ENCODE results near the gene ESR2.
"Not testable (repeated sequence)": the region's sequence is repeated elsewhere in the genome, so short reads cannot be mapped to it uniquely, and the experiment has no call there.

ESR2 gene

DNA sequence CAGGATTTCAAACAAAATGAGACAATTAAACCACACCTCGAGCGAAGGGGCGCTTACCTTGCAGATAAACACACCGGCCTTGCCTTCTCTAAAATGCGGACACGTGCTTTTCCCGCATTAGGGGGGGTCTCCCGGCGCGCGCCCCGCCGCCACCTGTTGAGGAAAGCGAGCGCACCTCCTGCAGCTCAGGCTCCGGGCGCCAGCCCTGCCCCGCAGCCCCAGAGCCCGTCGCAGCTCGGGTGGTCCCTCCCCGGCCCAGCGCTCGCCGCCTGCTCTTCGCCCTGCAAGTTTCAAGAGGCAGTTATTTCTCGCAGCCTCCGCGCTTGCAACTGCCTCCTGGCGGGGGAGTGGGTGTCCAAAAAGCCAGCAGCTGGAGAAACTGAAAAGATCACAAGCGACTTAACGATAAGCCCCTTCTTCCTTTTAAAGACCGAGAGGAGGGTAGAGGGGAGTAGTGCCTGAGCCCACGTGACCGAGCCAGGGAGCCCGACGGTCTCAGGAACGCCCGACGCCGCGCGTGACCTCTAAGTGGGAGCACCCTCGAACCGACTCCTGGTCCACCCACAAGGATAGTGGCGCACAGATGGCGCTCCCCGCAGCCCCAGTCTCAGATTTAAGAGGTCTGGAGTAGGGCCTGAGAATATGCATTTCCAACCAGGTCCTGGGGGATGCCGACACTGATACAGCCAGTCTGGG, at the start of gene ESR2:
ESR2 (minus strand) TSS at position 396 of the 696 bp plus-strand sequence. CDS start 11,386 bp downstream, outside the sequence.
- DNase-seq, result peak; percentile 3

DNA sequence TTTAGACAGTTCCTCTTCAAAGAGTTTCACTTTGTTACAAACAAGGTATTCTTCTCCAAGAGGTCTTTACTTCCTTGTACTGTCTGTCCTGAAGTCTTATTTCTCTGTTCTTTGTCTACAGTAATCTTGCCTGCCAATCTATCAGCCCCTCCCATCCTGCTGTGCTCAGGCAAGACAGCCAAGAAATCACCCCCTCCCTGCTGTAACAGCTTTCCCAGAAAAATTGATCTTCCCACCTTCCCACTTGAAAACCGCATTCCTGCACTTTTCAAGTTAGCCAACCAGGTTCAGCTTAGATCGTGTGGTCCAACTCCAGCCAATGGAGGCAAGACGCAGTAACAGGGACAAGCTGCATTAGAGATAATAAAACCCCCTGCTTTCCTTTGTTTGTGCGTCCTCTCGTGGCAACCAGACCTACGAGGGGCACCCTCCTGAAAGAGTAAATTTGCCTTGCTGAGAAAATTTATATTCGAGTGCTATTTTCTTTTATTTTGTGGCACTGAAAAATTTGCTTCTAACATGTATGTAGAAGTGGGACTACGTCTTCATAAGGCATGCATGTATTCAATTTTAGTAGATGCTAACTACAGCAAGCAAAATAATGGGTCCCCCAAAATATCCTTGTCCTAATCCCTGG, 46.5 kb upstream of the ESR2 start:
- DNase-seq, result no peak

DNA sequence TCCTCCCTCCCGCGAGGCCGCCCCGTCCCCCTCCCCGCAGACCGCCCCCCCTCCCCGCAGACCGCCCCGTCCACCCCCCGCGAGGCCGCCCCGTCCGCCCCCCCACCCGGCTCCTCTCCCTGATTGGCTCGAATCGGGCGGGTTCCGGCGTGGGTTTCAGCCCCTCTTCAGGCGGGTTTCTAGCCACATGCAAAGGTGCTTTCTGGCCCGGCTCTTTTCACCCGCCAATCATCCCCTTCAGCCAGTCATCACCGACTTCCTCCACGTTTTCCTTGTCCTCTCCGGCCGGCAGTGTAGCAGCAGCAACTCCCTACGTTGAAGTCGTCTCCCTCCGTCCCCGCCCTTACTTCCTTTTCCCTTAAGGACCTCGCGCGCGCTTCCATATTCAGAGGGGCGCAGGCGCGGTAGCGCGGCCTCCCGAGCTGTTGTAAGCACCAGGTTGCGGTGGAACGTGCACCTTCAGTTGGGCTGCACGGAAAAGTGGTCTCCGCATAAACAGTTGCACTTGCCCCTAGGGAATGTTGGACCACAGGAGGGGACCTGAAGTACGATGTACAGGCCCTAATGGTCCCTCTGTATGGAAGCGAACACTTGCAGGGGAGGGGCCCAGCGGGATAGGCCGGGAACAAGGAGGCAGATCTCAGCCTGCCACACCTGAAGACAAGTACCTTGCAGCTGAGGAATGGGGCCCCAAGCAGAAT, 44.6 kb upstream of the ESR2 start:
- peak; percentile 81 for DNase-seq

DNA sequence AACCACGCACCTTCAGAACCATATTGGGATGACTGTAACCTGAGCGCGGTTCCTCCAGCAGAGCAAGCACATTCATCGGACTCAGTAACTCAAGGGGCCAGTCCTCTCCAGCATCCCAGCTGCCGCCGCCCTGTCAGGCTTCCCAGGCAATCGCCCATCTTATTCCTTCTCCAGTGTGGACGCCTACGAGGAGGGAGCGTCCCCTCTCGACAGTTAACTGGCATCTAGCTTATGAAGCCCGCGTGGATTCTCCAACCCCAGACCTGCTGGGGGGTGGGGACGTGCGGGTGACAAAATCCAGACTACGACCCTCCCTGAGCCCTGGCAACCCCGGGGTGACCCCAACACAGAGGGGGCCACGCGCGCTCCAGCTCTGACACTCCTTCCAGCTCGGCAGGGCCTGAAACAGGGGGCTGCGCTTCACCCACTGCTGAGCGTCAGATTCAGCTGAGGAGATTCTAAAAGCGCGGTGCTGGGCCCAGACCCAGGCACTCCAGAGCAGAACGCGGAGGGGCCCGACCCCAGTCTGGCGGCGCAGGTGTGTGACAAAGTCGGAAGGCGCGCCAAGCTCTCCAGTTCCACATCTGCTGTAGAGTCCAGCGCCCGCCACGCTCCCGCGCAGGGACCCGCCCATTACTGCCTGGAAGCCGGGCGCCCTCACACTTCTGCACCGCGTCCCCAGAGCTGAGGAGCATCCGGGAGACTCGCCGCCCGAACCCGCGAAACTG, 43.9 kb upstream of the ESR2 start:
- peak; percentile 6 for DNase-seq

DNA sequence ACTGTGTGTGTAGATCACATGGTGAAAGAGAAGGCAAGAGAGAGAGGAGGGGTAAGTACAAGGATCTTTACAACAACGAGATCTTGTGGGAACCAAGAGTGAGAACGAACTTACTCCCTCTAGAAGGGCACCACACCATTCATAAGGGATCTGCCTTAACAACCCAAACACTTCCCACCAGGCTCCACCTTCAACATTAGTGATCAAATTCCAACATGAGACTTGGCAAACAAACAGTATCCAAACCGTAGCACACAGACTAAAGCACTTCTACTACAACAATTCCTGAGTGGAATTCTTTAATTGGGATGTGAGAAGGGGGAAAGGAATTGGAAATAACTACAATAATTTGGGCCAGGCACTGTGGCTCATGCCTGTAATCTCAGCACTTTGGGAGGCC, 35.0 kb upstream of the ESR2 start:
- no peak for DNase-seq

DNA sequence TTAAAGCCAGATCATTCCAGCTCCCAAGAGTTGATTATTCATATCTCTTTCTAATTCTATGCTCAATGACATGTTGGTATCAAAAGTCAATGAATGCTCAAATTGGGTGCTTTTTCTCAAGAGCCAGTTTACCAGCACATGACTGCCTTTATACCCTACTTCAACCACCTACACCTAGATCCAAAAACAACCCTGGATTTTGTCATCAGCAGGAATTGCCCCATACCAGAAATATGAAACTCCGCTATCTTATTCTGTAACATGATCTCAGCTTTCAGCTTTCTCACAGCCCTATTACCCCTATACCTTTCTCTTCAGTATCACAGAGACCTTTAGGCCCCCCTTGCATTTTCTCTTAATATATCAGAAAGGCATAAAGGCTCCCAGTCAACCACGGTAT, 32.3 kb upstream of the ESR2 start:
- no peak for DNase-seq

DNA sequence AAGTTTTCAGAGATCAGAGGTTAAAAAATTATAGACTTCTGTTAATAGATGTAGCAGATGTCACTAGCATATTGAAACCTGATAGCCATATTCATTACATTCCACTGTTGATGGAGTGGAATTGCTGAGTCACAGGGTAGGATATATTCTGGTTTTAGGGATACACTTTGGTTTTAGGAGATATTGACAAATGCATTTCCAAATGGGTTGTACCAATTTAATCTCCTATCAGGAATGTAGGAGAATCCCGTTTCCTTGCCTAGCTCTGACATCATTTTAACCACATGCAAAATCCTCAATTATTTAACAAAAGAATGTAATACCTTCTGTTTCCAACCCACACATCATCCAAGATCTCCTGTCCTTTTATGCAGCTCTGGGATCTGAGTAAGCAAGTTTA, 30.7 kb upstream of the ESR2 start:
- no peak for DNase-seq

DNA sequence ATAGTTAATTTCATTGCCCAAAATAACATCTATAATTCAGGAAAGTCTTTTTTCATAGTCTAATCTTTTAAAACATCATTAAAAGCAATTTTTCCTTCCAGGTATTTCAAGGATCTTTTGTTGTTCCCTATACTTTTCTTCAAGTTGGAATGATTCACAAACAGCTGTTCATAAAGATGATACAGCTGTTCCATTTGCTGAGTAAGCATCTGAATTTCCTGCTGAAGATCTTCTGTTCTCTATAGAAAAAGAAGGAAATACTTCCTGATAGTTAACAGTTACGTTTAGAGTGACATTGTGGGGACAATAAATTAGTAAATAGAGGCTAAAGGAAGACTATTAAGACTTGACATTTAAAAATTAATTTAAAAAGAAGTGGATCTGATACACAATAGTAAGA, 30.3 kb upstream of the ESR2 start:
- no peak for DNase-seq

DNA sequence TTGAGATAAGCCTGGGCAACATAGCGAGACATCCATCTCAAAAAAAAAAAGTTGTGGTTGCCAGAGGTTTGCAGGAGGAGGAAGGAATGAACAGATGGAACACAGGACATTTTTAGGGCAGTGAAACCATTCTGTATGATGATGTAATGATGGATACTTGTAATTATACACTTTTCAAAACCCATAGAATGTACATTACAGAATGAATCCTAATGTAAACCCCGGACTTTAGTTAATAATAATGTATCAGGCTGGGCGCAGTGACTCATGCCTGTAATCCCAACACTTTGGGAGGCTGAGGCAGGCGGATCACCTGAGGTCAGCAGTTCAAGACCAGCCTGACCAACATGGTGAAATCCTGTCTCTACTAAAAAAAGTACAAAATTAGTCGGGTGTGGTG, 26.2 kb upstream of the ESR2 start:
- DNase-seq, result not testable (repeated sequence)

DNA sequence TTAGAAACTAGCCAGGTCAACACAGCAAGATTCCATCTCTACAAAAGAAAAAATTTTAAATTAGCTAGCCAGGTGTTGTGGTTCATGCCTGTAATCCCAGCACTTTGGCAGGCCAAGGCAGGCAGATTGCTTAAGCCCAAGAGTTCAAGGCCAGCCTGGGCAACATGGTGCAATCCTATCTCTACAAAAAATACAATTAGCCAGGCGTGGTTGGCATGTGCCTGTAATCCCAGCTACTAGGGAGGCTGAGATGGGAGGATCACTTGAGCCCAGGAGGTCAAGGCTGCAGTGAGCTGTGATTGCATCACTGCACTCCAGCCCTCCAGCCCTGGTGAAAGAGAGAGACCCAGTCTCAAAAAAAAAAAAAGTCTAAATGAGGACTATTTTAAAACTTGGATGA, 24.5 kb upstream of the ESR2 start:
- not testable (repeated sequence) for DNase-seq

DNA sequence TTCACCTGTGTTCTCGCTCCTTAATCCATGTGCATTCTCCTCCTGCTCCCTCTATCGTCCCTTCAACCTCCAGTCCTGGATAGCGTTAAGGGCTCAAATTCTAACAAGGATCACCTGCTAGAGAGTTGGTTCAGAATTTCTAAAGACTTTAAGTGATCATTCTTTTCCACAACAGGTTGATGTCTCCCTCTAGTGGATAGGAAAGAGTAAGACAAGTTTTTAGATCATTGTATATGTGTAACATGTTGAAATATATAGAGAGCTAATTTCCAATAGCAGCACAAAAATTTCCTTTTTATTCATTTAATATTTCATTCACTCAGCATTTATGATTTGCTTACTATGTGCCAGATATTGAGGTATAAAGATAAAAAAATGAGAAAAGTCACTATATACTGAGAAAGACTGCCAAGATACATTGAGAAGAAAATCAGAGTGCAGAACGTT, 9.3 kb upstream of the ESR2 start:
- no peak for DNase-seq

DNA sequence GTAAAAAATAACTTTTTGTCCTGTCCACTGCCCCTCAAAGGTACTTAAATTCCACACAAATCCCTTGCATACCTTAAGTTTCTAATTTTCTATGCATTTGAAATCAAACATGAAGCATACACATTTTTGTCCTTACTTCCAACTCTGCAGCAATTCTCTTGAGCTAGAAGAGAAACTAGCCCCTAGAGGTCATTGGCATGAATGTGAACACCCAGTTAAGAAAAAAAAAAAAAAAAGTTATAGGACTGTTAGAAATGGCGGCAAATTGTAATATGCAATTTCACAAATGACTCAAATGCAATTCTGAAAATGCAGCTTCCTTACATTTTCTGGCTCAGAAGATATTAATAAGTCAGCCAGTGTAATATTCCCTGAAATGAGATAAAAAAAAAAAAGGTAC, 4.6 kb upstream of the ESR2 start:
- DNase-seq, result no peak

DNA sequence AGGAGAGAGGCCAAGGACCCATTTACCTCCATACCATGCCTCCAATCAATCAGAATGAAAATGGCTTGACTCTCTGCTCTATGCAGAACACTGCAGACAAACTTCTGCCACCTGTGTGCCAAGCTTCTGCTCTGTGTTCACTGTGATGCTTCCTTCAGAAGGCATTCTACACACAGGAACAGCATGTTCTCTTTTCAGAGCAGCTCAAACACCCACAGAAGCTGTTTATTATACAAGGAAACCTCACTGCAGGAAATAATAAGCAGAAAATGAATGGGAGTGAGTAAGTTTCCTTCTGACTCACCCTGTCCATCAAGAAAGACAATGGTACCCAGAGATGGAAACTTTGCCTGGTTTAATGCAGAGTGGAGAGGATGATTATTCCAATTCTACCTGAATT, 2.4 kb upstream of the ESR2 start:
- DNase-seq, result no peak

DNA sequence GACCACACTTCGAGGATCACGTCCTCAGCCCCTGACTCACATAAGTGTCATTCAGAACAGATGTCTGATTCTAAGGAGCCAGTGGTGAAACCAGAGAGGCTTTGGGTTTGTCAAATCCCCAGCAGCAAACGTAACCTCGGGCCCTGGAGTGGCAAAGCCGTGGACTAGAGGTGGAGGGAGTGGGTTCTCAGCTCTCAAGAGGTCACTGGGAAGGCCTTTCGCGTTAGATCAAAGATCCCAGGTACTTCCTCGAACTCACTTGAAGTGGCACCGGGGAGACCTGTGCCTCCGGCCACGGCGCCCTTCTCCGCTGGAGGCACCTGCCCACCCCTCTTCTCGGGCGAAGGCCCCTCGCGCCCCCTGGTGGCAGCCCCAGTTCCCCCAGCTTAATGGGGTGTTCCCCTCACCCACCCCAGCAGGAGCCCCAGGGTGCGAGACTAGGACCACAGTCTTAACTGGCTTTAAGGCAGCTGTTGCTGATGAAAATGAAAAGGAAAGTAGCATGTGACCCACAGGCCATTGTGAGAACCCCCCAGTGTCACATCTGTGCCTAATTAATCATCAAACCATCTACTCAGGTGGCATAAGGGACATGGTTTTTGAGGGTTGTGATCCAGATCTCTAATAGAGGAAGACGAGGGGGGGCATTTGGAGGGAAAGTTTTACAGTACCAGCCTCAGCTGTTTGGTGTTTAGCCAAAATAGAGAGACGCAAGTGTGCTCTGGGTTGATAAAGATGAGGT, 672 bp upstream of the ESR2 start:
- DNase-seq, result peak; percentile 68

DNA sequence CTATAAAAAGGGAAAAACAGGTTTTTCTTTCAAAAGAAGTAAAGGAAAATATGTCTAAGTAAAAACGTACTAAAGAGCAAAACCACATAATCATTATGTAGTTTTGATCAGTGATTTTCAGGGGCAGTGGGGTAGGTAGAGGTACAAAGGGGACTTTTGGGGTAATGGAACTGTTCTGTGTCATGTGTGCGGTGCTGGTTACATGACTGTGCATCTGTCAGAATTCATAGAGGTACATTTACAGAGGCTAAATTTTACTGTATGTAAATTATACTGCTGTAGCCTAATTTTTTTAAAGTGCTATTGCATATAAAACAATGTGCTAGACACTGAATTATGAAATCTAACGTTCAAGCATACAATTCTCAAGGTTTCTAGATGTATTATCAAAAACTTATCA, 2.0 kb downstream of the ESR2 start:
- DNase-seq, result no peak

DNA sequence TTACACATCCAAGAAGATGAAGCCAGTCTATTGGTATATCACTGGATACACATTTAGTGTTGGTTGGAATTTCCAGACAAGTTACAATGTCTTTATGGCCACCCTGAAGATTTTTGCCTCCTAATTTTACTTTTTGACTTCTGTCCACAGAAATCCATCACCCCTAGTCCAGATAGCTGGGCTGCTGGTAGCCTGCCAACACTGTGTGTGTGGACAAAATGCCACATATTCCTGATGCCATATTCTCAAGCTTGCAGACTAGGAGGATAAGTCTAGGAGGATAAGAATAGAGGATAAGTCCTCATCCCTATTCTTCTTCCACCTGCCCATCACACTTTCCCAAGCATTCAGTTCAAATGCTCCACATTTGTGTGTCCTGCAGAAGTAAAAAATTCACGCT, 4.6 kb downstream of the ESR2 start:
- no peak for DNase-seq

DNA sequence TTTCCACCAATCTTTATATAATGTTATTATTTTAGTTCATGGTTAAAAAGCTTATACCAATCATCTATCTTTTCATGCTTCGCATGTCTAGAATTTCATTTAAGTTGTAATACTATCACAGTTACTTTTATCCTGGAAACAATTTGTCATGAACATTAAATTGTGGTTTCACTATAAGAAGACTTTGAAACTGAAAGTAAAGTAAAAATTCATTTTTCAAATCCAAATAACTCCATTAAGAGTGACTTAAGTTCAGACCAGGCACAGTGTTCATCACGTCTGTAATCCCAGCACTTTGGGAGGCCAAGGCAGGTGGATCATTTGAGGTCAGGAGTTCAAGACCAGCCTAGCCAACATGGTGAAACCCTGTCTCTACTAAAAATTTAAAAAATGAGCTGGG, 12.4 kb downstream of the ESR2 start:
- no peak for DNase-seq

DNA sequence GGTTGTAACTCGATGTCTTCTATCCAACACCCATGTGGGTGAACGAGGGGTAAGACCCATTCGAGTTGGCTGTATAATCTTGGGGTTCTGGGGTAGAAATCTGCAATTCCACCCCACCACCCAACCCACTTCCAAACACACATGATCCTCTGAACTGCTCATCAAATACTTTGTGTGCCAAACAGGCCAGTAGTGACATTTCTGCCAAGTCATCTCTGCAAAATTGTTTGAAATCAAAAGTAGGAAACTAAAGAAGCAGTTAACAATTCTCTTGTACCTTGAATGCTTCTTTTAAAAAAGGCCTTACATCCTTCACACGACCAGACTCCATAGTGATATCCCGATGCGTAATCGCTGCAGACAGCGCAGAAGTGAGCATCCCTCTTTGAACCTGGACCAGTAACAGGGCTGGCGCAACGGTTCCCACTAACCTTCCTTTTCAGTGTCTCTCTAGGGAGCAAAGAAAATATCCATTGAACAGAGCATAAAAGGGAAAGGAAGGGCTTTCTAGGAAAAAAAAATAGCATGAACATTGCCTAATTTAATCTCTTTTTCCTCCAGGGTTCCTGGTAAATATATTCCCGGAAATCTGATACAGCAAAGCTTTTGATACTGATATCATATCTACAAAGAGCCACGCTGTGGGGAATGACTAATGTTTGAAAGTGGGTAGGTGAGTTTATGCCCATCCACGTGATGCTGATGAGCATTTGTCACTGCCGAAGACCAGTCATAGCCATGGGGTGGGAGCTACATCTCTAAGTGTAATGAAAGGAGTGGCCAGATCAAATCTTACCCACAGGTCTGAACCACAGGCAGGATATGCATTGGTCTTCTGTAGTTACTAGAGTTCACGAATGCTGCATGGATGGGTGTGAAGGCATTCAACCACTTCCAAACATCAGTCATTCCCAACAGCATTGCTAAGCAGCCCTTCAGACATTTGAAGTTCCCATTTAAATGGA, 14.2 kb downstream of the ESR2 start:
- no peak for DNase-seq

DNA sequence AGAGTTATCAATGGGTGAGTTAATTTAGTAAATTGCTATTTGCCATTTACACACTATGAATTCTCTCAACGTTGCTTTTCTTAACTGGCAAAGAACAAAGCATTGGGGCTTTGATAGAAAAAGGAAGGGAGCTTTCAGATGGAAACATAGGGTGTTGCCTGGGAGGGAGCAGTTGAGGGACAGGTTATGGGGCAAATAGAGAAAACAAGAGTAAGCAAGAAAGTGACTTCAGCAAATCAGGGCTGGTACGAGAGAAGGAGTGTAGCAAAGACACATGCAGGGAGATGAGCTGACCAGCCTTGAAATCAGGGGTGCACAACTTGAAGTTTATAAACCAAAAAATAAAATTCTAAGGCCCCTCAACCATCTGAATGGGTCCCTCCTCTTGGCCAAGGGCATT, 15.7 kb downstream of the ESR2 start:
- DNase-seq, result no peak

DNA sequence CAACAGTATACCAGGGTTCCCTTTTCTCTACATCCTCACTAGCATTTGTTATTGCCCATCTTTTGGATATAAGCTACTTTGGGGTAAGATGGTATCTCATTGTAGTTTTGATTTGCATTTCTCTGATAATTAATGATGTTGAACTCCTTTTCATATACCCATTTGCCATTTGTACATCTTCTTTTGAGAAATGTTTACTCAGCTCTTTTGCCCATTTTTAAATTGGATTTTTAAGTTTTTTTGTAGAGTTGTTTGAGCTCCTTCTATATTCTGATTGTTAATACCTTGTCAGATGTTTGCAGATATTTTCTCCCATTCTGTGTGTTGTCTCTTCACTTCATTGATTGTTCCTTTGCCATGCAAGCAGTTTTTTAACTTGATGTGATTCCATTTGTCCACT, 22.2 kb downstream of the ESR2 start:
- no peak for DNase-seq

DNA sequence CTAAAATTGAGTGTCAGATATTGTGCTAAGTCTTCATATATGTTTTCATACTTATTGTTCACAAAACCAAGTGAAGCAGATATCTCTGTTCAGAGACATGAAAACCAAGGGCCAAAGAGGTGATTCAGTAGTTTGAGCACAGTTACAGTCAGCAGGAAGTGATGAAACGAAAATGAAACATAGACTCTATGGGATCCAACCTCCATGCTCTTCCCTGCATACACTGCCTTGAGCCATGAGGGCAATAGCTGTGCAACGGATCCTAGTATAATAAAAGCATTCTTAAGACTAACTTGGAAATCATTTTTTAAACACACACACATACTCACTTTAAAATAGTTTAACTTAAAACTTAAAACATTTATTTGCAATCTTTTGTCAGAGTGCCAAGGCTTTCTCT, 27.9 kb downstream of the ESR2 start:
- DNase-seq, result no peak

DNA sequence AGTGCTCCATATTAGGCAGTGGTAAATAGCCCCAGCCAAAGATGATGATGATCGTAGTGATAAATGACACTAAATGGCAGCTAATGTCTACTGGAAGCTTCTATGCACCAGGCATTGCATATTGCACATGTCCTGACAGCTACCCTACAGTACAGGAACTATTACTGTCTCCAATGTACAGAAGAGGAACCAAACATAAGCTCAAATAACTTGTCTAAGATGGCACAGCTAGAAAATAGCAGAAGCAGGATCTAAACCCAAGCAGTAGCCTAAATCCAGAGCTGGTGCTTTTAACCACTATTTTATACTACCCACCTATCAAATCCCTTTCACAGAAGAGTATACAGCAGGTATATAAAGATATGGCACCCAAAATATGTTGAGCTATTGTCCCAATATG, 28.9 kb downstream of the ESR2 start:
- no peak for DNase-seq

Data from activated effector memory CD4-positive, alpha-beta T cell treated with Interleukin-2 at 50 U/mL for 16 hours (primary cell).